ENCODE measurements around the gene CTBP2.
A peak's percentile ranks its signal among the peaks of the same experiment; 100 is the strongest.

CTBP2 gene

DNA sequence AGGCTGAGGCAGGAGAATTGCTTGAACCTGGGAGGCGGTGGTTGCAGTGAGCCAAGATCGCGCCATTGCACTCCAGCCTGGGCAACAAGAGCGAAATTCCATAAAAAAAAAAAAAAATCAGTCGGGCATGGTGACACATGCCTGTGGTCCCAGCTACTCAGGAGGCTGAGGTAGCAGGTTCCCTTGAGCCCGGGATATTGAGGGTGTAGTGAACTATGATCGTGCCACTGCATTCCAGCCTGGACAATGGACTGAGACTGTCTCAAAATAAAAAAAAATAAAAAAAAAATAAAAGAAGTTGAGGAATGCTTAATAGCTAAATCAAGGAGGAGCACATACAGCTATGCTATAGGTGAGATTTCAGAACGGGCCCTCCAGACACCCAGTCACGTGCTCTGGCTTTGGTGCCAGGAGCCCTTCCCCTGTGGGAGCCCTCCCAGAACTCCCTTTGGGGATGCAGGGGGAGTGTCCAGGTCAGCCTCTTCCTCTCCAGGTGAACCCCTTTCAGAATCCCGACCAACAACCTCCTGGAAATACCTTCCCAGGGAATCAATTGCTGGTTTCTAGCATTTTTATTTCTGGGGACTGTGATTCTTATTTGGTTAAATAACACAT lies 42.9 kb upstream of the CTBP2 start:
- no peak for DNase-seq (ENCODE audit: low spot score)
- TF ChIP-seq, protein P1, sequence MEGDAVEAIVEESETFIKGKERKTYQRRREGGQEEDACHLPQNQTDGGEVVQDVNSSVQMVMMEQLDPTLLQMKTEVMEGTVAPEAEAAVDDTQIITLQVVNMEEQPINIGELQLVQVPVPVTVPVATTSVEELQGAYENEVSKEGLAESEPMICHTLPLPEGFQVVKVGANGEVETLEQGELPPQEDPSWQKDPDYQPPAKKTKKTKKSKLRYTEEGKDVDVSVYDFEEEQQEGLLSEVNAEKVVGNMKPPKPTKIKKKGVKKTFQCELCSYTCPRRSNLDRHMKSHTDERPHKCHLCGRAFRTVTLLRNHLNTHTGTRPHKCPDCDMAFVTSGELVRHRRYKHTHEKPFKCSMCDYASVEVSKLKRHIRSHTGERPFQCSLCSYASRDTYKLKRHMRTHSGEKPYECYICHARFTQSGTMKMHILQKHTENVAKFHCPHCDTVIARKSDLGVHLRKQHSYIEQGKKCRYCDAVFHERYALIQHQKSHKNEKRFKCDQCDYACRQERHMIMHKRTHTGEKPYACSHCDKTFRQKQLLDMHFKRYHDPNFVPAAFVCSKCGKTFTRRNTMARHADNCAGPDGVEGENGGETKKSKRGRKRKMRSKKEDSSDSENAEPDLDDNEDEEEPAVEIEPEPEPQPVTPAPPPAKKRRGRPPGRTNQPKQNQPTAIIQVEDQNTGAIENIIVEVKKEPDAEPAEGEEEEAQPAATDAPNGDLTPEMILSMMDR (IDR thresholded peaks at IDR 0.05): no peak
- H3K4me3 ChIP-seq: no peak overlapping the region
- H3K27ac ChIP-seq: no peak overlapping the region

DNA sequence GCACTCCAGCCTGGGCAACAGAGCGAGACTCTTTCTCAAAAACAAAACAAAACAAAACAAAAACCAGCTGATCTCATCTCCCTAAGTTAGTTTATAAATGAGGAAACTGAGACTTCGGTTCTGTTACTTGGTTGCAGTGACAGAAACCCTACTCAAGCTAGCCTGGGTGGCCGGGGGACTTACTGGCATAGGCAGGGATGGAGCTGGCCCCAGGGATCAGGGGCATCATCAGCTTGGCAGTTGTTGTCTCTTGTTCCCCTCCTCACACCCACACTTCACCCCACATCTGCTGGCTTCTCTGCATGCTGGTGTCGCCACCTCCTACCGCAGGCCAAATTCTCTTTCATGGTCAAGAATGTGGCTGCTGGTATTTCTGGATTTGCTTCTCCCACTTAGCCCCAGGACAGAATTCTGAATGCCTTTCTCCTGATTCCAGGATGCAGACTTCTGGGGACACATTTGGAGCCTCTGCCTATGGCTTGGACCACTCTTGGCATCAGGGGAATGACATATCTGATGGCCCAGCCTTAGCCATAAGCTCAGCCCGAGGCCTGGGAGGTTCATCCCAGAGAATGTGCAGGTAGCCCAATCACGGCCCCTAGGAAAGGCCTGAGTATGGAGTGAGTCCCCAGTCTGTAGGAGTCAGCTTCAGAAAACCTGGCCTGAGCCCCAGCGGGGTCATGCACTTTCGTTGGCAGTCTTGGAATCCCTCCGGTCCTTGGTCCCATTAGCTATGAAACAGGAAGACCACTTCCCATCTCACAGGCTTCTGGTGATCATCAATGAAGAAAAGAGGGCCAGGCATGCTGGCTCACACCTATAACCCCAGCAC lies 41.6 kb upstream of the CTBP2 start:
- no peak for DNase-seq (ENCODE audit: low spot score)
- no peak overlapping the region for H3K4me3 ChIP-seq
- H3K27ac ChIP-seq: no peak overlapping the region
- TF ChIP-seq, protein P1 (IDR thresholded peaks at IDR 0.05): no peak

DNA sequence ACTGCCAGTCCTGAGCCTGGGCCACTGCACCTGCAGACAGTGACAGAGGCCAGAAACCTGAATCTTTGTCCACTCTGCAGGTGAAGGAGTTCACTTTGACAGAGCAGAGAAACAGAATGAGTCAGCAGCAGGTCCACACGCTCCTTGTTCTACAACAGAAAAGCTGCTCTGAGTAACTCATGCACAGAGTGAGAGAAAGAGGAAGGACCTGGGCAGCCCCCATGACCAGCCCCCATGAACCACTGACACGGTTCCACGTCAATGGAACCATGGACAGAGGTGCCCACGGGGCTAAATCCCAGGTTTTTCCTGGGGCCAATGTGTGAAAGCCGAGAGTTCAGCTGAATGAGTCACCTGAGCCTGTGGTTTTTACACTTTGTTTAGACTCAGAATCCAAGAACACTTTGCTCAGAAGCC lies 40.8 kb upstream of the CTBP2 start:
- Histone ChIP-seq H3K27ac (no peak overlapping the region), H3K4me3 (no peak overlapping the region)
- peak; percentile 22 for DNase-seq (ENCODE audit: low spot score)
- TF ChIP-seq, protein P1 (IDR thresholded peaks at IDR 0.05): no peak

DNA sequence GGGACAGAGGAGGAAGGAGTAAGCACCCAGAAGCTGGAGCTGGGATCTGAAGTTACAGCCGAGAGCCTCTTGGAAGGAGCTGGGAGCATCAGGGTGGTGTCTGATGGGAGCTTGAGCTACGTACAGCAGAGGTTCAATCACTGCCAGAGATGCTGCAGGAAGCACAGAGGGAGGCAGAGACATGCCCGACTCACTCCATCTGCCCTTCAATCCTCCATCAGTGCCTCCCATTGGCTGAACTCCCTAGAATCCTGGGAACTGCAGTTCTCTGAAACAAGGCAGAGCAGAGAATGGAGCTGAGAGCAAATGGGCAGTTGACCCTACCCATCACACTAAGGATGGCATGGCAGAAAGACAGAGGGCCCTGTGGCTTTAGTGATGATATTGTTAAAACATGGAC lies 40.0 kb upstream of the CTBP2 start:
- TF ChIP-seq, protein P1 (IDR thresholded peaks at IDR 0.05): no peak
- peak; percentile 43 for DNase-seq (ENCODE audit: low spot score)

DNA sequence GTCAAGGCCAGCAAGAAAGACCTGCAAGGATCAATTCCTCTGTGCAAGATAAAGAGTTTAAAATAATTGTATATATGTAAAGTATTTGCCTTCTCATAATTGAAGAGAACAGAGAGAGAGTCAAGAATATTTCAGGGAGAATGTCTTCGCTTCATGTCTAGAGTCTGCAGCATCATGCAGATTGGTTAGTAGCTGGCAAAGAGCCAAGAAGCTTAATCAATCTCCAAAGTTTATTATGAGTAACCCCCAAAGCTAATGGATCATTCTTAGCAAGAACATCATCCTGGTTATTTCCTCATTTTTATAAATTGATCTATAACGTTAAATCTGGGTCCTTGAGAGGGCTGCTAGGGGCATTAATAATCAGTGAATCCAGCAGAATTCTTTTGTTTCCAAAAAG lies 38.9 kb upstream of the CTBP2 start:
- H3K27ac ChIP-seq: no peak overlapping the region
- TF ChIP-seq, protein P1 (IDR thresholded peaks at IDR 0.05): no peak
- H3K4me3 ChIP-seq: no peak overlapping the region
- DNase-seq (ENCODE audit: low spot score): no peak

More for the DNA sequence above, 40.0 kb upstream of the CTBP2 start:
- H3K4me3 ChIP-seq: no peak overlapping the region
- no peak overlapping the region for H3K27ac ChIP-seq

DNA sequence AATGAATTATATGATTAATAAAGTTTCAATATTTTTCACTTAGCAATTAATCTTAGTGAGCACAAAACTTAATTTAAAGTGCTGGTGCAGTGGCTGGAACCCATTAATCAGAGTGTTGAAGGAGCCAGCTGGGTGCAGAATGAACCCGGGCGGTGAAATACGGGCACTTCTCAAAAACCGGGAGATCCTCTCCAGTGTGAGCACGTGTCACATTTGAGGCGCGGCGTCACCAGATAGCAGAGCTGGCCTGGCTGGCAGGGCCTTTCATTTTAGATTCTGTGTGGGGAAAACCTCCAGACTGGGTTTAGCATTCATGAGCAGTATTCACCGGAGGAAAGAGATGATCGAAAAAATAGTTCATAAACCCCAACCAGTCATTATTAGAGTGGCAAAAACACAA lies 34.5 kb upstream of the CTBP2 start:
- TF ChIP-seq, protein P1 (IDR thresholded peaks at IDR 0.05): no peak
- DNase-seq (ENCODE audit: low spot score): no peak
- Histone ChIP-seq H3K27ac (no peak overlapping the region), H3K4me3 (no peak overlapping the region)

Measured in coronary artery (tissue), 2 donors.